Panc1 (cell line): ENCODE measurements around the gene FGF7. TPM values are rescaled to one million over a fixed set of nuclear protein-coding genes. Genes with fewer than 3 reads are reported as not detected.

ENCODE experiments used
- ATAC-seq: fragments of 200-7000 bp; cut with Tn5 transposase; 2 replicates; pipeline ENCODE4 v1.9.1; 2020; ENCODE audit warnings: mild to moderate bottlenecking, moderate library complexity
- BruUV-seq: library from RNA; stranded (reverse); fragments of 400-500 nt; replicated peaks from 2 replicates; lab custom pipeline; 2021; lab: Mats Ljungman, UMichigan
- CTCF ChIA-PET: fragments of 300-600 bp; sonication (Branson Sonifier 250); formaldehyde crosslinking; loops from one replicate; lab custom pipeline; 2022; ENCODE audit warnings: antibody characterized with exemption; lab: Charles Lee
- POLR2A ChIA-PET: fragments of 300-600 bp; sonication (Branson Sonifier 250); formaldehyde crosslinking; loops from one replicate; lab custom pipeline; 2022; ENCODE audit warnings: antibody characterized with exemption; lab: Charles Lee
- DNase-seq: peaks from one replicate; pipeline ENCODE4 v3.0.0-alpha.2; 2010; ENCODE audit warnings: low read depth, low spot score
- H3K27ac ChIP-seq: 2 replicates; pipeline ENCODE4 v1.5.1; 2011; ENCODE audit warnings: mild to moderate bottlenecking, low read length, inconsistent platforms
- H3K27me3 ChIP-seq: fragments of 200-500 bp; sonication (Bioruptor generic); 2 replicates; pipeline ENCODE4 v1.6.0; 2014; ENCODE audit warnings: low read length, inconsistent platforms; ENCODE audit not compliant: control insufficient read depth, insufficient read depth
- H3K36me3 ChIP-seq: fragments of 200-500 bp; sonication (Bioruptor generic); 2 replicates; pipeline ENCODE4 v1.5.1; 2014; ENCODE audit warnings: inconsistent platforms, mild to moderate bottlenecking, low read length, moderate library complexity; ENCODE audit not compliant: control insufficient read depth, insufficient read depth
- H3K4me1 ChIP-seq: 2 replicates; pipeline ENCODE4 v1.5.1; 2011; ENCODE audit warnings: inconsistent platforms, mild to moderate bottlenecking, low read length, moderate library complexity; ENCODE audit not compliant: control insufficient read depth, insufficient read depth
- H3K4me3 ChIP-seq, 2 experiments: 2 replicates each; pipeline ENCODE4 v1.5.1; 2011 to 2012; ENCODE audit warnings: low read depth in 2 of 2, low read length in 2 of 2, mild to moderate bottlenecking in 2 of 2, inconsistent platforms in 1 of 2, moderate library complexity in 1 of 2
- H3K9me3 ChIP-seq: fragments of 200-500 bp; sonication (Bioruptor generic); 2 replicates; pipeline ENCODE4 v1.5.1; 2014; ENCODE audit warnings: low read depth, mild to moderate bottlenecking, inconsistent platforms, low read length, moderate library complexity; ENCODE audit not compliant: control insufficient read depth, insufficient read depth
- POLR2AphosphoS5 ChIP-seq: IDR thresholded peaks from 2 replicates; pipeline ENCODE4 v1.6.1; 2012; ENCODE audit warnings: mild to moderate bottlenecking, low read depth, low read length, moderate library complexity
- SIN3A ChIP-seq: IDR thresholded peaks from 2 replicates; pipeline ENCODE4 v1.6.1; 2012; ENCODE audit warnings: low read depth, mild to moderate bottlenecking, low read length, moderate library complexity, borderline replicate concordance; ENCODE audit not compliant: insufficient read depth
- TCF7L2 ChIP-seq: IDR thresholded peaks from 2 replicates; pipeline ENCODE4 v1.6.1; 2011; ENCODE audit warnings: mild to moderate bottlenecking, low read depth, low read length, inconsistent platforms
- in situ Hi-C: cut with HindIII; loops from 2 replicates; pipeline ENCODE4 v1.10.0; 2016; ENCODE audit warnings: low sequenced_read_pairs, low pct_unique_long_range_greater_than_20kb
- intact Hi-C: fragments of 100-400 bp; cut with micrococcal nuclease; formaldehyde crosslinking; loops from one replicate; pipeline ENCODE4 v1.10.0; 2022; ENCODE audit not compliant: unreplicated experiment
- total RNA-seq: library from RNA; stranded (reverse); gene quantifications from one replicate; pipeline ENCODE4 v1.2.1, GENCODE V29; 2021; ENCODE audit not compliant: unreplicated experiment
- TF ChIP-seq, protein P1 (sequence below), 2 experiments: IDR thresholded peaks; 2 replicates each; pipeline ENCODE4 v1.6.1; 2011 to 2012; ENCODE audit warnings: low read depth in 2 of 2, control low read depth in 1 of 2, low read length in 1 of 2, mild to moderate bottlenecking in 1 of 2, moderate library complexity in 1 of 2; ENCODE audit not compliant: insufficient read depth in 1 of 2
- TF ChIP-seq, protein P2 (sequence below): fragments of 450-650 bp; IDR thresholded peaks from 2 replicates; pipeline ENCODE4 v1.5.1; 2017; ENCODE audit warnings: mild to moderate bottlenecking

The FGF7 gene
- total RNA-seq, 1 experiment from 2014 or later, result not detected

DNA sequence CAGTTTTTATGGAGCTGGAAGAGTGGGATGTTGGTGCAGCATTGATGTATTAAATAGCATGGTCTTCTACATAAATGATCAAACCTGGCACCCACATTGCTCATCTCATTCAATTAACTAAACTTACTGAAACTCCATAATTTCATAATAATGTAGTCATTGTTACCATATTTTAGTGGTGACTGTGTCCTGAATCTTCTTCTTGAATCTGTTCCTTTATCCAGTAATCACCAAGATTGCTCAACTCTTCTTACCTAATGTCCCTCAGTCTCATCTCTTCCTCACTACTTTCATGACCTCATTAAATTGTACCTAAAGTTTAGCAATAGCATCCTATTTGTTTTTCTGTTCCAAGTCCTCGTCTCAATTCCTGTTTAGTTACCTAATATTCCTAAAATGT lies 69.8 kb downstream of the FGF7 start:
- BruUV-seq, result no TSS peak
- Histone ChIP-seq H3K4me1 (no peaks in the 10 kb centered on the region), H3K36me3 (no peaks in the 10 kb centered on the region), H3K27me3 (no peaks in the 10 kb centered on the region; the same call in 1 of the 2 replicates), H3K9me3 (no peaks in the 10 kb centered on the region), H3K27ac (no peak overlapping the region), H3K4me3 (no peak overlapping the region)
- in situ Hi-C loops, result no loop called here
- POLR2A ChIA-PET, result no interaction called here
- CTCF ChIA-PET, result no interaction called here
- ATAC-seq (no peak), DNase-seq (no peak)
- TF ChIP-seq POLR2AphosphoS5, result no peak
- no peak for TF ChIP-seq TCF7L2
- no peak for TF ChIP-seq SIN3A
- TF ChIP-seq, protein P1, sequence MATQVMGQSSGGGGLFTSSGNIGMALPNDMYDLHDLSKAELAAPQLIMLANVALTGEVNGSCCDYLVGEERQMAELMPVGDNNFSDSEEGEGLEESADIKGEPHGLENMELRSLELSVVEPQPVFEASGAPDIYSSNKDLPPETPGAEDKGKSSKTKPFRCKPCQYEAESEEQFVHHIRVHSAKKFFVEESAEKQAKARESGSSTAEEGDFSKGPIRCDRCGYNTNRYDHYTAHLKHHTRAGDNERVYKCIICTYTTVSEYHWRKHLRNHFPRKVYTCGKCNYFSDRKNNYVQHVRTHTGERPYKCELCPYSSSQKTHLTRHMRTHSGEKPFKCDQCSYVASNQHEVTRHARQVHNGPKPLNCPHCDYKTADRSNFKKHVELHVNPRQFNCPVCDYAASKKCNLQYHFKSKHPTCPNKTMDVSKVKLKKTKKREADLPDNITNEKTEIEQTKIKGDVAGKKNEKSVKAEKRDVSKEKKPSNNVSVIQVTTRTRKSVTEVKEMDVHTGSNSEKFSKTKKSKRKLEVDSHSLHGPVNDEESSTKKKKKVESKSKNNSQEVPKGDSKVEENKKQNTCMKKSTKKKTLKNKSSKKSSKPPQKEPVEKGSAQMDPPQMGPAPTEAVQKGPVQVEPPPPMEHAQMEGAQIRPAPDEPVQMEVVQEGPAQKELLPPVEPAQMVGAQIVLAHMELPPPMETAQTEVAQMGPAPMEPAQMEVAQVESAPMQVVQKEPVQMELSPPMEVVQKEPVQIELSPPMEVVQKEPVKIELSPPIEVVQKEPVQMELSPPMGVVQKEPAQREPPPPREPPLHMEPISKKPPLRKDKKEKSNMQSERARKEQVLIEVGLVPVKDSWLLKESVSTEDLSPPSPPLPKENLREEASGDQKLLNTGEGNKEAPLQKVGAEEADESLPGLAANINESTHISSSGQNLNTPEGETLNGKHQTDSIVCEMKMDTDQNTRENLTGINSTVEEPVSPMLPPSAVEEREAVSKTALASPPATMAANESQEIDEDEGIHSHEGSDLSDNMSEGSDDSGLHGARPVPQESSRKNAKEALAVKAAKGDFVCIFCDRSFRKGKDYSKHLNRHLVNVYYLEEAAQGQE (IDR thresholded peaks at IDR 0.05; ENCODE audit: insufficient read depth in 1 of 2, low read depth in 2 of 2, low read length in 1 of 2), result no peak
- TF ChIP-seq, protein P2, sequence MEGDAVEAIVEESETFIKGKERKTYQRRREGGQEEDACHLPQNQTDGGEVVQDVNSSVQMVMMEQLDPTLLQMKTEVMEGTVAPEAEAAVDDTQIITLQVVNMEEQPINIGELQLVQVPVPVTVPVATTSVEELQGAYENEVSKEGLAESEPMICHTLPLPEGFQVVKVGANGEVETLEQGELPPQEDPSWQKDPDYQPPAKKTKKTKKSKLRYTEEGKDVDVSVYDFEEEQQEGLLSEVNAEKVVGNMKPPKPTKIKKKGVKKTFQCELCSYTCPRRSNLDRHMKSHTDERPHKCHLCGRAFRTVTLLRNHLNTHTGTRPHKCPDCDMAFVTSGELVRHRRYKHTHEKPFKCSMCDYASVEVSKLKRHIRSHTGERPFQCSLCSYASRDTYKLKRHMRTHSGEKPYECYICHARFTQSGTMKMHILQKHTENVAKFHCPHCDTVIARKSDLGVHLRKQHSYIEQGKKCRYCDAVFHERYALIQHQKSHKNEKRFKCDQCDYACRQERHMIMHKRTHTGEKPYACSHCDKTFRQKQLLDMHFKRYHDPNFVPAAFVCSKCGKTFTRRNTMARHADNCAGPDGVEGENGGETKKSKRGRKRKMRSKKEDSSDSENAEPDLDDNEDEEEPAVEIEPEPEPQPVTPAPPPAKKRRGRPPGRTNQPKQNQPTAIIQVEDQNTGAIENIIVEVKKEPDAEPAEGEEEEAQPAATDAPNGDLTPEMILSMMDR, result no peak
- intact Hi-C loops, result no loop called here

DNA sequence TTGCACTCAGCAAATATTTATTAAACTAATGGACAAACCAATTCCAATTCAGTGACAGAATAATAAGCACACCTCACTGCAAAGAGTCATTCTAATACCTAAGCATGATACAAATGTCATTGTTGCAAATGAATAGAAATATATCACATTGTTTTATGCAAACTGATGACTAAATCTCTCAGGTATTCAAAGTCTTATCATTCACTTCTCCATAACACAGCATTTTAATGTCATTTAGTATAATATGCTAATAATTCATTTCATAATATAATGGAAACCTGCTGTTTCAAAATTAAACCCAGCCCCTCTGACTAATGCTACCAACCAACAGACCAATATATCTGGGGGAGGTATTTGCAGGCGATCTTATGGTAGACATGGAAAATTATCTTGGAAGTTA lies 71.8 kb downstream of the FGF7 start:
- H3K36me3 ChIP-seq, result no peaks in the 10 kb centered on the region
- CTCF ChIA-PET, result no interaction called here
- POLR2A ChIA-PET, result interaction anchor here (0.6 kb wide), 1 partner anchor 61 kb away, joined by 4 read pairs; no protein-coding TSS in a partner anchor
- in situ Hi-C loops (no loop called here), intact Hi-C loops (no loop called here)
- no TSS peak for BruUV-seq
- no peak overlapping the region for H3K4me3 ChIP-seq
- no peaks in the 10 kb centered on the region; the same call in 1 of the 2 replicates for H3K27me3 ChIP-seq
- no peak for DNase-seq
- no peak overlapping the region for H3K27ac ChIP-seq
- no peaks in the 10 kb centered on the region for H3K4me1 ChIP-seq
- no peak for ATAC-seq
- no peak for TF ChIP-seq SIN3A
- TF ChIP-seq, protein P2, result no peak
- no peak for TF ChIP-seq POLR2AphosphoS5
- TF ChIP-seq, protein P1 (IDR thresholded peaks at IDR 0.05; ENCODE audit: insufficient read depth in 1 of 2, low read depth in 2 of 2, low read length in 1 of 2), result no peak
- TF ChIP-seq TCF7L2, result no peak
- no peaks in the 10 kb centered on the region for H3K9me3 ChIP-seq
